ENCODE results near the gene PMCH.
"Not testable (repeated sequence)": the region's sequence is repeated elsewhere in the genome, so short reads cannot be mapped to it uniquely, and the experiment has no call there.

The PMCH gene, protein sequence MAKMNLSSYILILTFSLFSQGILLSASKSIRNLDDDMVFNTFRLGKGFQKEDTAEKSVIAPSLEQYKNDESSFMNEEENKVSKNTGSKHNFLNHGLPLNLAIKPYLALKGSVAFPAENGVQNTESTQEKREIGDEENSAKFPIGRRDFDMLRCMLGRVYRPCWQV

GRCh38 chr12:102197789-102198188, at the start of gene PMCH:
Gene PMCH (minus strand): TSS chr12:102197833. CDS start chr12:102197770, 63 bp downstream.
- no peak for DNase-seq

- not testable (repeated sequence) for DNase-seq
These were observed 43.2 kb upstream of the PMCH start for GRCh38 chr12:102240859-102241258.

GRCh38 chr12:102234599-102234998, 37.0 kb upstream of the PMCH start:
- no peak for DNase-seq

DNA sequence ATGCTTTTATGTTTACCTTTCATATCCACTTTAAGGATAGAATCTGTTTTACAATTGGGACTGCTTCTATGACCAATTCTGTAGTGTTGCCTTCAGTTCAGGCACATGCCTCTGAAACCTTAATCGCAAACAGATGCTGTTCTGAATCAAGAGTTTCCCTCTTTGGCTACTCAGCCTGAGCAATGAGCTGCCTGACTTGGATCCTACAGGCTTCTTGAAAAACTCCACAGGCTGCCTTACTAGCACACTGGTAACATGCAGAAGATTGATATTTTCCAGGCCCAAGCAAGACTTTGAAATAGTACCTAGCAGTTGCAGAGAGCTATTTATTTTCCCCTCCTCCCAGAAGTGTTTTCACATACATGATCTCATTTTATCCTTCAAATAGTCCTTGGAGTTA, 34.8 kb upstream of the PMCH start:
- peak; percentile 41 for DNase-seq

- peak; percentile 7 for DNase-seq
These were observed 34.4 kb upstream of the PMCH start for GRCh38 chr12:102232036-102232435.

DNA sequence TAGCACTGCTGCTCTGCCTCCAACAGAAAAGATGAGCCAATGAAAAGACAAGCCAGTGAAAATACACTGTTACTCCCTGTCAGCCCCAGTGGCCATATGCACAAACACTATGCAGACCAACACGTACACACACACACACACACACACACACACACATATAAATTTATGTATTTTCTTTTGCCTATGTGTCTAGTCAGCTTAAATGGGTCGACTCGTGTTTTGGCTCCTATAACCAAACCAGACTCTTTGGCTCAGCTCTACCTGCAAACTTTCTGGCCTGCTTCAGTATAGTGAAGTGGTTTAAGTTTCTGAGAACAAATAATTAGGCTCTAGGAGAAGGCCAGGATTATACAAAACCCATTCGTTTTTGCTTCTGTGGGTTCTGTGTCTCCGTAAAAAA, 30.3 kb upstream of the PMCH start:
- DNase-seq: no peak

- DNase-seq: no peak
These were observed 23.1 kb upstream of the PMCH start for GRCh38 chr12:102220736-102221135.

DNA sequence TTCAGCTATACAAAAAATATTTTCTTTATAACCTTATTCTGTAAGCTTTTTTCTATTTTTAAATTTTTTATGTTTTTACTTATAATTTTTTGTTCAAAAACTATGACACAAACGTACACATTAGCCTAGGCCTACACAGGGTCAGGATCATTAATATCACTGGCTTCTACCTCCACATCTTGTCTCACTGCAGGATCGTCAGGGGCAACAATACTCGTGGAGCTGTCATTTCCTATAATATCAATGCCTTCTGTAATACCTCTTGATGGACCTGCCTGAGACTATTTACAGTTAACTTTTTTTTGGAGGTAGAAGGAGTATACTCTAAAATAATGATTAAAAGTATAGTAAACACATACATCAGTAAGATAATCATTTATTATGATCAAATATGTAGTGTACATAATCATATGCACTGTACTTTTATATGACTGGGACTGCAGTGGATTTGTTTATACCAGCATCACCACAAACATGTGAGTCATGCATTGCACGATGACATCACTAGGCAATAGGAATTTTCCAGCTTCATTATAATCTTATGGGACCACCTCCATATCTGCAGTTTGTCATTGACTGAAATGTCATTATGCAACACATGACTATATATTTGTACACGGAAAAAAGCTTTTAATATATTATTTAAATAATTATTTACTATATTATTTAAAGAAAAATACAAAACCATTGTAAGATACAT, 18.5 kb upstream of the PMCH start:
- no peak for DNase-seq

- DNase-seq: no peak
These were observed 6.4 kb upstream of the PMCH start for GRCh38 chr12:102204025-102204424.

GRCh38 chr12:102202556-102202955, 4.9 kb upstream of the PMCH start:
- no peak for DNase-seq

GRCh38 chr12:102201436-102202061, 3.9 kb upstream of the PMCH start:
- no peak for DNase-seq

- DNase-seq: no peak
These were observed 1.8 kb downstream of the PMCH start for GRCh38 chr12:102195826-102196225.

DNA sequence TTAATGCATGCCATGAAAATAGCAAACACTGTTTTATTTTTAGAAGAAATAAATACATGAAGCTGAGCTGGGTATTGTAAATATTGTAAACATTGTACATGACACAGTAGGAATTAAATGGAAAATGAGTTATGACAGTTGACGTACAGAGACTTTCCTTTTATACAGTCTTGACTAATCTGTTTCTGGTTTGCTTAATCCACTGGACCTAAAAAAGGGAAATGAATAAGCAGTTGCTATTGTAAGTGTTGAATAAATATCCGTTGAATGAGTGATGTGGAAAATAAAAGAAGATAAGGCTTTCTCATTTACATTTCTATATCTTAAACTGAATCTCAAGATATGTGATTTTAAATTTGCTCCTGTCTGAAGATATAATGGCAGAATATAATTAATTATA, 15.0 kb downstream of the PMCH start:
- no peak for DNase-seq

DNA sequence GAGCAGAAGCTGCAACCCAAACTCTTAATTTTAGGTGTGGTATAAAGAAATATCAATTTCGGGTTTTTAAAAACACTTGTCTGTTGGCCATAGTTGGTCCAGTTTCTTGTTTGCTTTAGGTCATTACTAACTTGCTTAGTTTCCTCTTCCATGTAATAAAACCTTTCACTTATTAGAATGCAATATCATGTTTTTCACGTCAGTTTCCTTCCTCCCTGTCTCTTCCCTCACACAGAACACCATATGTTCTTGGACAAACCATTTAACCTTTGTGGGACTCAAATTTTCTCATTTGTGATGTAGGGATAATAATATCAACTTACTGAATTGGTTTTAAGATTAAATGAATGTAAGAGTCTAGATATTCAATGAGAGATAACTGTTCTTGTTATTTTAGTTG, 22.9 kb downstream of the PMCH start:
- no peak for DNase-seq

DNA sequence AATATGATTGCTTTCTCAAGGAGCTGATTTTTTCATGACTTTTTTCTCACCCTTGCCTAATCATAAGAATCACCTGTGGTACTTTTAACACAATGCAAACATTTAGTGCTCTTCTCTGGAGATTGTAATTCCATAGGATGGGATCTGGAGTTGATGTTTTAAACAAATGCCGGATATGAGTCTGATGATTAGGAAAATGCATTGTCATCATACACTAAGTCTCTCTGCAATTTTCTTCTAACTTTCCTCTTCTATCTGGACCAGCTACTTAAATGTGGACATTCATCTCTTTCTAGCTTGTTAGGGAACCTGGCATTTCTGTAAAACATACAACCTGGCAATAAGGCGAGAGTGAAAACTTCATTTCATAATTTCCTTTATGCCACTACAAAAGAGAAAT, 23.5 kb downstream of the PMCH start:
- no peak for DNase-seq

GRCh38 chr12:102172436-102172835, 25.2 kb downstream of the PMCH start:
- DNase-seq: peak; percentile 3

- DNase-seq: no peak
These were observed 25.7 kb downstream of the PMCH start for GRCh38 chr12:102171951-102172350.

DNA sequence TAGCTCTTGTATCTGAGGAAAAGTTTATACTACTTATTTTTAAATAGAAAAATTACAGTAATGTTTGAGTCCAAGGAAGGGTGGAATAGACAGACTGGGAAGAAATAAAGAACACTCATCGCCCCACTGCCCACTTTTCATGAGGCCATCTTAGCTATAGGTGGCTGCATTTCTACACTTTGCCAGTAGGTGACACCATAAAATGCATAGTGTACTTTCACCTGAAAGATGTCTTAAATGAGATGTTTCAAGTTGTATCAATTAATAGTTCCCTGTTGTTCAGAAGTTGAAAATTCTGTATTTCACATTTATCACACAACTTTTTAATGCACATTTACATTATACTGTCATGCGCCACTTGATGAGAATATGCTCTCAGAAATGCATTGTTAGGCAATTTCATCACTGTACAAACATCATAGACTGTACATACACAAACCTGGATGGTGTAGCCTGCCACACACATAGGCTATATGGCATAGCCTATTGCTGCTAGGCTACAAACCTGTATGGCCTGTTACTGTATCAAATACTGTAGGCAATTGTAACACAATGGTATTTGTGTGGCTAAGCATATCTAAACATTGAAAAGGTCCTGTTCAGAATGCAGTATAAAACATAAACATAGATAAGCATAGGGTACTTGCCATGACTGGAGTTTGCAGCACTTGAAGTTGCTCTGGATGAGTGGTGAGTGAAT, 27.6 kb downstream of the PMCH start:
- DNase-seq: peak; percentile 48

DNA sequence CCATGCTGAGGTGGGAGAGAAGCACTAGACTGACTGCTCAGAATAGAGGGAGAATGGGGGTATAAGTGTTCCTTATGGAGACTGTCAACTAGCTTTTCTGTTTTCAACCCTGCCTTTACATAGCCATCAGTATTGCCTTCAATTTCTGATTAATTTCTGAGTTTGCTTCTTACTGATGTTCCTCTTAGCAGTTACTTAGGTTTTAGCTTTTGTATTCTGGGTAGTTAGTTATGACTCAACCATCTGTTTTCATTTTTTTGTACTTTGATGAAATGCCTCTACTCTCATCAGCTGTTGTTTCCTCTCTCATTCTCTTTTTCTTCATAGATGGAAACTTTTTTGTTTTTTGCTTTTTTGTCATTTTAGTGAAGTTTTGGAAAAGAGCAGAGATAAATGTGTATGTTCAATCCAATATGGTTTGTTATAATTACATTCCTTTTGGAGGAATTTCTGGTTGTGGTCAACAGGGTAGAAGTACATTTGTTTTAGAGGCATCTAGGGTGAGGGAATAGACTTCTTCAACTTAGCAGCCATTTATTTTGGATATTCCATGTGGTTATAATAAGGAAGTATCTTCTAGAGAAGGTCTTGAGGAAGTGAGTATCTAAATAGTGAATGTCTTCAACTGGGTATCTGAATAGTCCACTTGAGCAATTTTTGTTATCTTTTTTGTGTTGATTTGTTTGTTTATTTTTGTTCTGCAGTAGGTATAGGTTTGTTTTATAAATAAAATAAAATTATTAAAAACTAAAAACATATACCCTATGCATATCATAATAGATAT, 29.6 kb downstream of the PMCH start:
- no peak for DNase-seq

DNA sequence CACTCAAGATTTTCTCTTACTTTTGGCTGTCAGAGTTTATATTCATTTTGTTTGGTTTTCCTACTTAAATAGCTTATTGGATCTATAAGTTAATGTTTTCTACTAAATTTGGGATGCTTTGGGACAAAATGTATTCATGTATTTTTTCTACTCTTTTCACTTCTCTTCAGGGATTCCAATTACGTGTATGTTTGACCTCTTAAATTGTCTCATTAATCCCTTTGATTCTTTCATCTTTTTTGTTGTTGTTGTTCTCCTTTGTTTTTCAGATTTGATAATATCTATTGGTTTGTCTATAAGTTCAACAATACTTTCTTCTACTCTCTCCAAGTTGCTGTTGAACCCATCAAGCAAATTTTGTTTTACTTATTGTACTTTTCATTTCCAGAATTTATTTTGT, 34.2 kb downstream of the PMCH start:
- no peak for DNase-seq

DNA sequence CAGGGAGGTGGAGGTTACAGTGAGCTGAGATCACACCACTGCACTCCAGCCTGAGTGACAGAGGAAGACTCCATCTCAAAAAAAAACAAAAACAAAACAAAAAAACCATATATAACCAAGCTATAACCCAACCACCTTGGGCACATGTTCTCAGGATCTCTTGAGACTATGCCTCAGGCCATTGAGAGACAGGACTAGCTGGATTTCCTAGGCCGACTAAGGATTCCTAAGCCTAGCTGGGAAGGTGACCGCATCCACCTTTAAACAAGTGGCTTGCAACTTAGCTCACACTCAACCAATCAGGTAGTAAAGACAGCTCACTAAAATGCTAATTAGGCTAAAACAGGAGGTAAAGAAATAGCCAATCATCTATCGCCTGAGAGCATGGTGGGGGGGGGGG, 42.4 kb downstream of the PMCH start:
- DNase-seq: not testable (repeated sequence)

- DNase-seq: not testable (repeated sequence)
These were observed 50.5 kb downstream of the PMCH start for GRCh38 chr12:102147062-102147587.
